SH-SY5Y (cell line): ENCODE measurements around the gene ZNF664.

Experiments used
- GATA2 ChIP-seq: IDR thresholded peaks from 2 replicates; pipeline ENCODE4 v1.6.1; 2011; ENCODE audit warnings: mild to moderate bottlenecking, low read depth, low read length
- GATA3 ChIP-seq: IDR thresholded peaks from 2 replicates; pipeline ENCODE4 v1.6.1; 2011; ENCODE audit warnings: low read depth, mild to moderate bottlenecking, low read length, moderate library complexity

GRCh38 chr12:124019115-124019514 is 46.1 kb downstream of the ZNF664 start:
- TF ChIP-seq GATA2: no peak
- TF ChIP-seq GATA3: no peak
